HUDEP-2 (cell line): ENCODE data around the gene IL18BP.
A peak's percentile ranks its signal among the peaks of the same experiment; 100 is the strongest.

ENCODE experiments used
- DNase-seq, 76 experiments: peaks; one replicate each; lab custom pipeline; 2025; ENCODE audit not compliant: unreplicated experiment in 76 of 76; lab: John Stamatoyannopoulos, UW

Gene IL18BP

GRCh38 chr11:71995726-71996291 is 2.9 kb upstream of the IL18BP start:
- peak in 72 of 76 experiments; percentile 26 to 89 (median 68) for DNase-seq

DNA sequence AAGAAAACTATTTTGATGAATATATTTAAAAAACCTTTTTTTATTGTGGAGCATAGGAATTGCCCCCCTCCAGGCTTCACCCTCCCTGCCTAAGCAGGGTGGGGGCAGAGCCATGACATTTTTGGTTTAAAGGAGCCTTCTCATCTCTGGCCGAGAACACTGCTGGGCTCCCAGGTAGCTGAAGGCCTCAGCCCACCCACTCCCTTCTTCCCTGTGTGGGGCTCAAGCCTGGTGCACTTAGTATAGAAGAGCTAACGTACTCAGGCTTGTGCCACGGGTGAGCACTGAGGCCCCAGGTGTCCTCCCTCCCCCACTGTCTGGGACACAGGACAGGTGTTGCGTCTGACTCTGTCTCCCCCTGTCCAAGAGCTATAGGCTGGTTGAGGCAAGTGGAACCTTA is 2.2 kb upstream of the IL18BP start:
- no peak for DNase-seq

DNA sequence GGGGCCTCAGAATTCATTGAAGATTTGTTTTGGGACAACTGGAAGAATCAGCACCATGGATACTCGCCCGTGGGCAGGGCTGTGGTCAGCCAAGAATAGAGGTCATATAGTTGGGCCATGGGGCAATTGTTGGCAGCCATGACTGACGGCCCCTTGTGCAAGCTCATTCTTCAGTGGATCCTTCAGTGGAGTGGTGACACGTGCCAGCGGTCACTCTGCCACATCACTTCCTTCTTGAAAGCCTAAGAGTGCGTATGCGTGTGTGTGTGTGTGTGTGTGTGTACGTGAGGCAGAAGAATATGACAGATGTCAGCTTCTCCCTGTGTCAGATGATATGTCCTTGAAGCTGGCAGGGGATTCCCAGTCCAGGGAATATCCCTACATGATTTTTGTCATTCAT is 1.8 kb upstream of the IL18BP start:
- DNase-seq = no peak

DNA sequence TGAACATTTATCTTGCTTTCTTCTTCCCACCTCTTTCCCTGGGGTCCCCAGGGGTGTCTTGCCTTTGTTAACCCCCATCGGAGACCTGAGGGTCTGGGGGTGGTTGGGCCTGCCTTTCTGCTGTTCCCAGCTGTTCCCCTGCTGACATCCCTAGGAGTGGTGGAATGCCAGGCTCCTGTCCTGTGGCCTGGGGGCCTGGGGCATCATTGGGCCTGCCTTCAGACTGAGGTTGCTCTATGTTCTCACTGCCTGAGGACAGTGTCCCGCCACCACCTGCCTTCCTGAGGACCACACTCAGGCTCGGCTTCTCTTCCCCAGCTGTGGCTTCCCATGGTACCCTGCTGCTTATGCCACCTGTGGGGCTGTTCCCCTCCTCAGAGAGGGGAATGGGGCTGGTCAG is 1.1 kb upstream of the IL18BP start:
- DNase-seq = no peak

DNA sequence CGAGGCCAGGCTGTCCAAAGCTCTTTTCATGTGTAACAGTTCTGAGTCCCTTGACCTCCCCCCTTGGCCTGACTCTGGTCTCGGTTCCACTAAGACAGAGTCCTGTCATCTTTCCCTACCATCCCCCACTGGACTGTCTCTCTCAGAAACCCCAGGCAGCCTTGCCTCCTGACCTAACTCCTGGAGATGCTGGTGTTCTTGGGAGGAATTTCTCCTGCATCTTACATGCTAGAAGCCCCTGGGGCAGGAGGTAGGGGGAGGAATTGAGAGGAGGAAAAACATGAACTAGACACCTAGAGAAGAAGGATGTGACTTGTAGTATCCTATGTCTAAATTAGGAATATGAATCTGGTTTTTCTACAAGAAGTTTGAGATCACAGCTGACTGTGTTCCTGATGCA is 648 bp upstream of the IL18BP start:
- DNase-seq = no peak

DNA sequence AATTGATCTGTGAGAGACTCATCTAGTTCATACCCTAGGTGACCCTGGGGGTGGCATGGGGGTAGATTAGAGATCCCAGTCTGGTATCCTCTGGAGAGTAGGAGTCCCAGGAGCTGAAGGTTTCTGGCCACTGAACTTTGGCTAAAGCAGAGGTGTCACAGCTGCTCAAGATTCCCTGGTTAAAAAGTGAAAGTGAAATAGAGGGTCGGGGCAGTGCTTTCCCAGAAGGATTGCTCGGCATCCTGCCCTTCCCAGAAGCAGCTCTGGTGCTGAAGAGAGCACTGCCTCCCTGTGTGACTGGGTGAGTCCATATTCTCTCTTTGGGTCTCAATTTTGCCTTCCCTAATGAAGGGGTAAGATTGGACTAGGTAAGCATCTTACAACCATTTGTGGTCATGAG is 653 bp downstream of the IL18BP start:
- no peak for DNase-seq

DNA sequence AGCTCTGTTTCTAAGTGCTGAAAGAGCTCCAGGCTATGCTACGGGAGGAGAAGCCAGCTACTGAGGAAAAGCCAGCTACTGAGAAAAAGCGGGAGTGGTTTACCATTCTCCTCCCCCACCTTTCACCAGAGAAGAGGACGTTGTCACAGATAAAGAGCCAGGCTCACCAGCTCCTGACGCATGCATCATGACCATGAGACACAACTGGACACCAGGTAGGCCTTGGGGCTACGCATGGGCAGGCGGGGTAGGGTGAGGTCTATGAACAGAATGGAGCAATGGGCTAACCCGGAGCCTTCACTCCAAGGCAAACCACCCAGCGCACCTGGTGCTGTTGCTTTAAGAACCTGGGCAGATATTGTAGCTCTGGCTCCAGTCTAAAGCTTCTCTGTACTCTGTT is 1.1 kb downstream of the IL18BP start:
- DNase-seq = peak in 36 of 76 experiments; percentile 12 to 48 (median 26)

DNA sequence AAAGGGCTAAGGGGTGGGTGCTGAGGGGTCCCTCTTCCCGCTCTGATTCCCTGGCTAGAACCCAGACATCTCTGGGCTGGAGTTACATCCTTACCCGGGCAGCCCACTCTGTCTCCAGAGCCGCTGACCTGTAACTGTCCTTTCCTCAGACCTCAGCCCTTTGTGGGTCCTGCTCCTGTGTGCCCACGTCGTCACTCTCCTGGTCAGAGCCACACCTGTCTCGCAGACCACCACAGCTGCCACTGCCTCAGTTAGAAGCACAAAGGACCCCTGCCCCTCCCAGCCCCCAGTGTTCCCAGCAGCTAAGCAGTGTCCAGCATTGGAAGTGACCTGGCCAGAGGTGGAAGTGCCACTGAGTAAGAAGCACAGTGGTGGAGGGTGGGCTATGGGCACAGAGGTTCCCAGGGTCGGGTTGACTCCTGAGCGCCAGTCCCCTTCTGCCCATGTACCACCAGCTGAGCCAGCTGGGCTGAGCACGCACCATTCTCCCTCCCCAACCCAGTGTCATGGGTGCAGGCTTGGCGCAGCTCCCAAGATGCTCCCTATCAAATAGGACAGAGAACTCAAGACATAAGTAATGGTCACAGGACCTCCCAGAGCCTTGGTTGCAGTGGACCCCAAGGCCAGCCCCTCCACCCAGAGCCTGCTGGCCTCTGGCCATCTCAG is 1.6 kb downstream of the IL18BP start:
- DNase-seq = peak in 8 of 76 experiments; percentile 0 to 31 (median 14)

GRCh38 chr11:72001285-72001684 is 2.6 kb downstream of the IL18BP start:
- DNase-seq = no peak

GRCh38 chr11:72001834-72002591 is 3.3 kb downstream of the IL18BP start:
- DNase-seq = no peak

DNA sequence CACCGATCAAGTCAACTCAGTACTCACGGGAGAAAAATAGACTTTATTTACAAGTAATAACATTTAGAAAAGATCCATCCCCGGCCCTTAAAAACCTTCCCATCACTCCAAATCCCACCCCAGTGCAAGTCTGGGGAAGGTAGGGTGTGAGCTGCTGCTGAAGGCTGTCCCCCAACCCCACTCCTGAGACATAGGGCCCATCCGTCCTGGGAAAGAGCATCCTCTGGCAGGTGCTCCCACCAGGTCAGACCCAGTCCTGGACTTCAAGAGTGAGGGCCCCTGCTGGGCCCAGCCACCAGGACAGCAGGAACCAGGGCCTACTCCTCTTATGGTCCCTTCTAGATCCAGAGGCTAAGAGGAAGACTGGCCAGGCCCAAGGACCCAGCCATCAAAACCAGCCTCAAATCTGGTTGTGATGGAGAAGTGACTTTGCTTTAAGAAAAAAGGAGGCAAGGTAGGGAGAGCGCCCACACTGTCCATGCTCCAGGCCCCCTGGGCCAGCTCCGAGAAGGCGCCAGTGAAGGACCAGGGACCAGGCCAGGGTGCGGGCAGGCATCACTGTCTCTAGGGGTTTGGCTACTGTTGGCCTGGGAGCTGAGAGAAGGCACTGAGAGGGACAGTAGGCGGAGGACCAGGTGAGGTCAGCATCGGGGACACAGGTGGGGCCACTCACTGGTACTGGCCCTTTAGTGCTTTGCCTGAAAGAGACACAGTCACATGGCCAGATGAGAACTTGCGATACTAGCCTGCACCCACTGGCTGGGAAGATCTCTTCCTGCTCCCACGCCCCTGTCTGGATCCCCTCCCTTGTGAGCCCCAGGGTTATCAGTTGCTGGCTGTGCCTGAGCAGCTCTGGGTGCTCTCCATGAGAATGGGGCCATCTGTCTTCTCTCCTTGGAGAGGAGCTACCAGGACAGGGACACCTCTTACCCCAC is 4.4 kb downstream of the IL18BP start:
- DNase-seq = peak in 56 of 76 experiments; percentile 7 to 68 (median 37)

- no peak for DNase-seq
Measured at GRCh38 chr11:72003776-72004171, 5.1 kb downstream of the IL18BP start.

- no peak for DNase-seq
Measured at GRCh38 chr11:72004515-72005346, 6.0 kb downstream of the IL18BP start.

GRCh38 chr11:72005347-72006260 is 6.9 kb downstream of the IL18BP start:
- no peak for DNase-seq

GRCh38 chr11:72006309-72007088 is 7.8 kb downstream of the IL18BP start:
- DNase-seq = no peak

DNA sequence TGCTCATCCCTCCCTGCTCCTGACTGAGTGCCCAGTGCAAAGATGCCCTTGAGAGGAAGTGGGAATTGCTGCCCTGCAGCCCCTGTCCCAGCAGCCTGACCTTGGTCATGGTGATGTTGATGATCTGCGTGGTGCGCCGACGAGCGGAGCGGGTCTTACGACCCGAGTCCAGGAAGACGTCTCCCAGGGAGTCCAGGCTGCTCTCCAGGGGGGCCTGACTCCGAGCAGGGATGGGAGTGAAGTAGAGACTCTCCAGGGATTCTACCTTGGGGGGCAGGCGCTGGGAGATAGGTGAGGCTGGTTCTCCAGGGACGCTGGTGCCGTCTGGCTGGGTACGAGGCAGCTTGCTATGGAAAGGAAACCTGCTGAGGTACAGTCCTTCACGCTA is 8.4 kb downstream of the IL18BP start:
- DNase-seq = no peak

DNA sequence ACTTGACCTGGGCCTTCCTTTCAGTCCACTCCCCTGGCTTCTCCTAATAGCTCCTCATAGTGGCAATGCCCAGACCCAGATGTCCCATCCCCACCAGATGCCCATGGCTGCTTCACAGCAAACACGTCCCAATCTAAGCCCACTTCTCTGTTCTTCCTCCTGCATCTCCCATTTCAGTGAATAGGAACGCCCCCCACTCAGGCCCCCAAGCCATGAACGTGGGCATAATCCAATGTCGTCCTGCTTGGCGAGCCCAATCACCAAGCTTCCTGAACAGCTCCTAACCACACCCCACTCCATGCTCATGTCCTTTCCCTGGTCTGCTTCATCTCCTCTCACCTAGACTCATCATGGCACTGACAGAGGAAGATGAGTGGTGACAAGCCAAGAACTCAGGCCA is 8.9 kb downstream of the IL18BP start:
- no peak for DNase-seq

DNA sequence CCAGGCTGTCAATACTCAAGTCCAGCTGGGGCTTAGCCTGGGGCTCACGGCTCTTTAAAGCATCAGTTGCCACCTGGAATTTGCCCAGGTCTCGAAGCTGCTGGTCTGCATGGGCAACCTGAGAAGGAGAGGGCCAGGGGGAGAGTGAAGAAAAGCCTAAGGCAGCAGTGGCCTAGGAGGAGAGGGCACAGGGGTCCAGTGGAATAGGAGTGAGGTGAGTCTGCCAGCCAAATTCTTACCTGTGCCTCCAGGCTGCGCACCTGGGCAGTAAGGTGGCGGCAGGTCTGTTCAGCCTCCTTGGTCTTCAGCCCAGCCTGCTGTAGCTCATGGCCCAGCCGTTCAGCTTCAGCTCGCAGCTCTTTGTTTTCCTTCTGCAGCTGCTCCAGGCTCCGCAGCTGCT is 10.0 kb downstream of the IL18BP start:
- no peak for DNase-seq
